ENCODE data around the gene PXYLP1.
"Not testable (repeated sequence)": the region's sequence is repeated elsewhere in the genome, so short reads cannot be mapped to it uniquely, and the experiment has no call there.

The PXYLP1 gene

DNA sequence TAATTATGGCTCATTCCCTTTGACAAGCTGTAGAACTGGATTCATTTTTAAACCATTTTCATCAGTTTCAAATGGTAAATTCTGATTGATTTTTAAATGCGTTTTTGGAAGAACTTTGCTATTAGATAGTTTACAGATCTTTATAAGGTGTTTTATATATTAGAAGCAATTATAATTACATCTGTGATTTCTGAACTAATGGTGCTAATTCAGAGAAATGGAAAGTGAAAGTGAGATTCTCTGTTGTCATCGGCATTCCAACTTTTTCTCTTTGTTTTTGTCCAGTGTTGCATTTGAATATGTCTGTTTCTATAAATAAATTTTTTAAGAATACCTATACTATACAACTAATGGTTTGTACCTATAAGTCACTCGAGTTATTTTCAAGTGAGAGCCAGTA lies 62.7 kb downstream of the PXYLP1 start:
- no peak for DNase-seq (ENCODE audit: low read depth in 3 of 3)

DNA sequence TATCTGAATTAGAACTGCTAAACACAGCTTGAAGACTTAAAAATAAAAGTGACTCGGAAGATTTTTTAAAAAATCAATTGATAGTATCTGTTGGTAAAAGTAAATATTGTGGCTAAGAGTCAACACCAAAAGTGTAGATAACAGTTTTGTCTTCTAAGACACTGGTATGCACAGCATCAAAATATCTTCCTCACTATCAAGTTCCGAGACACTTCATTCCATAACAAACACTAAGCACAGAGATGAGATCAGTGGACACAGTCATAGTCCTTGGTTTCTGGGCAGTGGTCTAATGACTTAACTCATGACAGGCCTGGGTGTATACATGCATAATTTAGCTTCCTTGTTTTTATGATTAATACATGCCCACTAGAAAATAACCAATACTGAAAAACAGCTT lies 63.2 kb downstream of the PXYLP1 start:
- DNase-seq (ENCODE audit: low read depth in 3 of 3): no peak

DNA sequence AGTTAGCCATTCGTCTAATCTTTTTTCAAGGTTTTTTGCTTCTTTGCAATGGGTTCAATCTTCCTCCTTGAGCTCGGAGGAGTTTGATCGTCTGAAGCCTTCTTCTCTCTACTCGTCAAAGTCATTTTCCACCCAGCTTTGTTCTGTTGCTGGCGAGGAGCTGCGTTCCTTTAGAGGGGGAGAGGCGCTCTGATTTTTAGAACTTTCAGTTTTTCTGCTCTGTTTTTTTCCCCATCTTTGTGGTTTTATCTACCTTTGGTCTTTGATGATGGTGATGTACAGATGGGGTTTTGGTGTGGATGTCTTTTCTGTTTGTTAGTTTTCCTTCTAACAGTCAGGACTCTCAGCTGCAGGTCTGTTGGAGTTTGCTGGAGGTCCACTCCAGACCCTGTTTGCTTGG lies 68.8 kb downstream of the PXYLP1 start:
- DNase-seq (ENCODE audit: low read depth in 3 of 3): not testable (repeated sequence)

DNA sequence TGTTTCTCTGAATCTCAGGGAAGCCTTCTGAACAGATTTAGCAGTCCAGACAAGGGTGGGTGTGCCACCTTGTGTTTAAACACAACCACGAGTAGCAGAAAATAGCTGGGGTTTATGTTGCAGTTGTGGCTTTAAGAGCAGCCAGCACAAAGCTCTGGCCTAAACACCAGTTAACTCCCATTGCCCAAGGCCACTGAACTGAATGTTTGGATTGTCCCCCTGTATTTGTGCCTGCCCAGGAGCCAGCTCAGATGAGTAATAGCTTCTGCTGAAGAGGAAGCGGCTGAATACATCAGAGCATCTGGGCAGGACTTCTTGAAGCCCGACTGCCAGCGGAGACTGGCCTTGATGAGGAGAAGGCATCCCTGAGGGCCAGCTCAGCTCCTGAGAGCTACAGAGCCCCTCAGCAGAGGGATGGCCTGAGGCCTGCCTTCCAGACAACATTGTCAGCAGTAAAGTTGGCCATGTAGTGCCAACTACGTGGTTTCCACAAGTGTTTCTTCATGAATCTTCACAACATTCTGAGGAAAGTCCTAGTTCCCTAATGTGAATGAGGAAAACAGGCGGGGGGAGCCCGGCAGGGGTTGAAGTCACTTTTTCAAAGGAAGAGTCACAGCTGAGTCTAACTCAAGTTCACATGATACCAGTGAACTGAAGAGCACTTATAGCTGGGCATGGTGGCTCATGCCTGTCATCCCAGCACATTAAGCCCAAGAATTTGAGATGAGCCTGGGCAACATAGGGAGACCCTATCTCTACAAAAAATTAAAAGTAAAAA lies 70.9 kb downstream of the PXYLP1 start:
- DNase-seq (ENCODE audit: low read depth in 3 of 3): no peak

DNA sequence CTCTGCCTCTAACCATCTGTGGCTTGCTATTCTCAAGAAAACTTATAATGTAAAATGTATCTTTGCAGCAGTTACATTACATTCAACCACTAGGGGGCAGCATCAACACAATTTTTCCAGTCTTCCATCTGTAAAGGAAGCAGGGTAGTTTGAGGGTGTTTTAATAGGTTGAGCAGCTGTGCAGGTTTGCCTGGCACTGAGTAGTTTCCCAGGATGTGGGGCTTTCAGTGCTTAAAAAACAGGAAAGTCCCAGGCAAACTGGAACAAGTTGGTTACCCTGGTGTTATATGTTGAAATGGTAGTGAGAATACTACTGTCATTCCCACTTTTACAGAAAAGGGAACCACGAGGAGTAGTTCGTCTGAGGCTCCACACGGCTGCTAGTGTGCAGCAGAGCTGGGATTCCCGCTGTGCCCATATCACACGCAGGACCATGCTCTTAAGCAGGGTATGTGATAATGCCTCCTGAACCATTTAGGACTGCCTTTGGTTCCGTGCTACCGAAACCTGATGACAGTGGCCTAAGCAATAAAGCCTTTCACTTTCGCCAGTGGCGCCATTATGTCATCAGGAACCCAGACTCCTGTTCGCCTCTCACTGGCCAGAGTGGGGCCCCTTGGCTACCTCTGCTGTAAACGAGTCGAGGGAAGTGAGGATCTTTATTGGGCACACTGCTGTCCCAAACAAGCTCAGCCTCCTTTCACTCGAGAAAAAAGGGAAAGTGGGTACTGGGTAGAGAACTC lies 72.0 kb downstream of the PXYLP1 start:
- peak in 1 of 3 experiments; percentile 58 for DNase-seq (ENCODE audit: low read depth in 3 of 3)

DNA sequence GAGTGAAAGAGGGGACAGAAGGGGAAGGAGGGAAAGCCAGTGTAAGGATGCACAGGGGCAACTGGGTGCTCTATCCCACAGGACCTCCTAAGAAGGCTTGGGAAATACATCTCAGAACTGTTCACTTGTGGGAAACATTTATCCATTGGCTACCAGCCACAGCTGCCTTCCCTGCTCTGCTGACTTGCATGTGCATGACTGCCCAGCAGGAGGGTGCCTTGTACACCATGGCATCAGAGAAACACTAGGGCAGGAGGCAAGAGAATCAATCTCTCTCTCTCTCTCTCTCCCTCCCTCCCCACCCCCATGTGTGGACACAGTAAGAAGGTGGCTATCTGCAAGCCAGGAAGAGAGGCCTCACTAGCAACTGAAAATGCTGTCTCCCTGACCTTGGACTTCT lies 73.8 kb downstream of the PXYLP1 start:
- no peak for DNase-seq (ENCODE audit: low read depth in 3 of 3)

DNA sequence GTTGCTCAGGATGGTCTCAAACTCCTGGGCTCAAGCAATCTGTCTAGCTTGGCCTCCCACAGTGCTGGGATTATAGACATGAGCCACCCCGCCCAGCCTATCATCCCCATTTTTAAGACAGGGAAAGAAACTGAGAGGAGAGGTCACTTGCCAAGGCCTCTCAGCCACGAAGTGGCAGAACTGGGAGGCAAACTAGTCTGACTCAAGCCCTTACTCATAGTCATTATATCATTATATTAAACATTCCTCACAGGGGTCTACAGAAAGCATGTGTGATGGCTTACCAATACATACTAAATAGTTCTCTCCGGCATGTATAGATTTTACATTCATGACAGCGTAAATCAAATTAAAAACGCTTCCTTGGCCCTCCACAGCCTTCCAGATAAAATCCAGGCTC lies 74.7 kb downstream of the PXYLP1 start:
- DNase-seq (ENCODE audit: low read depth in 3 of 3): no peak

DNA sequence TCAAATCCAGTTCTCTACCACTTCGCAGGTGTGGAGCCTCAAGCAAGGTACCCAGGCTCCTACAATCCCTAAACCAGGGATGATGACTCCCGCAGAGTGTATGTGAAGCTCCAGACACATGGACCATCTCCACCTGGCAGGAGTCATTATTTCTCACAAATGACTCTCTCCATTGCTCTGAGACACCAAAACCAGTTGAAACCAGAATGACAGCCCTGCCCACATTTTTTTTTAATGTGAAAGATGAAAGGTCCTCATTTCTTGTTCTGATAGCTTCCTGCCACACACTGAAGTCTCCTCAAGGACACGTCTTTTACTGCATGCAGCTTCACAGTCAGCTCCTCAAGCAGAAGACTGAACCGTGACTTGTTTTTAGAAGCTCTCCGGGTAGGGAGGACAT lies 75.3 kb downstream of the PXYLP1 start:
- no peak for DNase-seq (ENCODE audit: low read depth in 3 of 3)

DNA sequence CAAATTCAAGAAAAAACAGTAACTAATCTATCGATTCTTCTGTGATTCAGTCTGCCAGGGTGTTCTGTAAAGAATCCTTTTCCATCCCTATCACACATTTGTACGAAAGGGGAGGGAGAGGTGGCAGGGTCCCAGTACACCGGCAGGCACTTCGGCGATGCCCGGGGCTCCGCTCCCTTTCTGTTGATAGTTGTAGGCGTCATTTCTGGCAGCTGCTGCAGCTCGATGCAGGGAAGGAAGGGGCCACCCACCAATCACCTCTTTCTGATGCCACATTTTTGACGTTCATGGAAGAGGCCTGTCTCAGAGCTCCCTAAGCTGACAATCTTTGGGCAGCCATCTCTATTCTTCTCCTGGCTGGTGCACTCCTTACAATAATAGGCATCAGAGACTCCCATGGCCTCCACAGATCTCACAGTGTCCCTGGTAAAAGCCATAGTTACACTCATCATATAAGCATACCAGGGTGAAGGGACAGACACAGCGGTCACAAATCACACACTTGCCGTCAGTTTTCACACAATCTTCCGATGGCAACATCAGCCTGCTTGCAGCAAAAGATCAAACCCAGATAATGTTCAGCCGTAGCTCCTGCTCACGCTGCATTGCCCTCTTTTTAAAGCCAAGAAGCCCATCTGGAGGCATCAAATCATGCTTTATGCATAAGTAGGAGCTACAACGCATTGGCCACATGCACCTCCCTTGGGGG lies 75.9 kb downstream of the PXYLP1 start:
- DNase-seq (ENCODE audit: low read depth in 3 of 3): no peak

DNA sequence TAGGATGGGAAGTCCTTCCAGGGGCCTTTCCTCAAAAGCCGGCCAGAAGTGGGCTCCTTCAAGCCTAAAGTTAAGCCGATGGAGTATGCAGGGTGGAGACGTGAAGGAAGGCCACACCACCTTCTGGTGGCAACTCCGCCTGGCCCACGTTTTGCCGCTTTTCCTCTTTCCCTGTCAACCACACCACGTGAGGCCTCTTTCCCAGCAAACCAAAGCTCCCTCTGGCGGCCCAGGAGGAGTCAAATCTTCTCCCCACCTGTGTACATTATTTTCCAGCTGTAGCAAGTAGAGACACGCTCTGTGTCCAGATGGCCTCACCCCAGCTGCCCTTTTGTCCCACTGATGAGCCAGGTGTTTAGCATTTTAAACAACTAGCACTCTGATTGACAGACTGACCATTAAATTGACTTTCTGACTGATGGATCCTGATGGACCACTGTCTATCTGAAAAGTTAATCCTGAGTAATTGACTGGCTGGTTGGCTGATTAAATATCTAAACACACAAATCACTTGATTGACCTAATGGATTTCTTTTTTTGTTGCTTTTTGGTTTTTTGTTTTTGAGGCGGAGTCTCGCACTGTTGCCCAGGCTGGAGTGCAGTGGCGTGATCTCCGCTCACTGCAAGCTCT lies 77.1 kb downstream of the PXYLP1 start:
- no peak for DNase-seq (ENCODE audit: low read depth in 3 of 3)

DNA sequence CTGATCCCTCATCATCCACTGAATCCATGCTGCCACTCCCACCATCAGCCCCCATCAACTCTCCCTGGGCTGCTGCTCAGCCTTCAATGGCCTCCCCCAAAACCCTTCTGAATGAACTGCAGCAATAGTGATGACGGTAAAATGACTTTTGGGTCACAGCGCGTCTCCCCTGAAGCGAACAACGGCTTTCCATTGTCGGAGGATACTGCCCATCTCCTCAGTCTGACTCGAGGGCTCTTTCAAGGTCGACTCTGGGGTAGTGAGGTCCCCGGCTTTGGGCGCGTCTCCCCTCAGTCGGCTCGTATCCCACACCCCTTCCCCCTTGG lies 79.5 kb downstream of the PXYLP1 start:
- no peak for DNase-seq (ENCODE audit: low read depth in 3 of 3)

DNA sequence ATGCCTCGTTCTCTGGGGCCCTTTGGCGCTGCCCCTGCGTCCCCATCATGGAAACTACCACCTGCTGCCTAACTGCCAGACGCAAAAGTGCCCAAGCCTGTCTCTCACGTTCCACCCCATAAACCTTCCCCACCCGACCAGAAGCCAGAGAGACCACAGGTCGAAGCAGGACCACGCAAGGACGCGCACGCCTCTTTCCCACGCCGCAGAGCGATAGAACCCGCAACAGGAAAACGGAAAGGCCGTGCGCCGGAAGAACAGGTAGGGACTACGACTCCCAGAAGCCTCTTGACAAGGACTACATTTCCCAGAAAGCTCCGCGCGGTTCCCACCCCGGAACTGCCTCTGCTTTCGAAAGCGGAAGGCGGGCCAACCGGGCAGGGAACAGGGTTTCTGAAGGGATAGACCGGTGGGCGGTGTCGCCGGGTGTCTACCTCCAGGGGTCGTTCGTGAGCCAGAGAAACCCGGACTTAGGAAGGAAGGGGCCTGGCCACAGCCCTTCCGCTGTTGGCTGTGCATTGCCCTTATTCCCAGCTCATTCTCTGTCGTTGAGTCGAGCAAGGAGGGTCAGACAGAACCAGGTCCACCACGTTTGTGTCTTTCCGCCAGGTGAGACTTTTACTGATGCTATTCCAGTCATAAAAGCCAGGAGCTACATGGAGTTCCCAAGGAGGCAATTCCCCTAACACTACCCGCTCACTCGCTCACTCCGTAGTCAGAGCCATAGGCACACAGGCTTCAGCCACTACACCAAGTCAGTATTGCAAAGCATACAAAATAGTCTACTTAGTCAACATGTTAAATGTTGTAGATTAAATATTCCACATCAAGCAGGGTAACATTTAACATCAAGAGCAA lies 80.1 kb downstream of the PXYLP1 start:
- DNase-seq (ENCODE audit: low read depth in 3 of 3): peak; percentile 91 to 98 (median 94)

DNA sequence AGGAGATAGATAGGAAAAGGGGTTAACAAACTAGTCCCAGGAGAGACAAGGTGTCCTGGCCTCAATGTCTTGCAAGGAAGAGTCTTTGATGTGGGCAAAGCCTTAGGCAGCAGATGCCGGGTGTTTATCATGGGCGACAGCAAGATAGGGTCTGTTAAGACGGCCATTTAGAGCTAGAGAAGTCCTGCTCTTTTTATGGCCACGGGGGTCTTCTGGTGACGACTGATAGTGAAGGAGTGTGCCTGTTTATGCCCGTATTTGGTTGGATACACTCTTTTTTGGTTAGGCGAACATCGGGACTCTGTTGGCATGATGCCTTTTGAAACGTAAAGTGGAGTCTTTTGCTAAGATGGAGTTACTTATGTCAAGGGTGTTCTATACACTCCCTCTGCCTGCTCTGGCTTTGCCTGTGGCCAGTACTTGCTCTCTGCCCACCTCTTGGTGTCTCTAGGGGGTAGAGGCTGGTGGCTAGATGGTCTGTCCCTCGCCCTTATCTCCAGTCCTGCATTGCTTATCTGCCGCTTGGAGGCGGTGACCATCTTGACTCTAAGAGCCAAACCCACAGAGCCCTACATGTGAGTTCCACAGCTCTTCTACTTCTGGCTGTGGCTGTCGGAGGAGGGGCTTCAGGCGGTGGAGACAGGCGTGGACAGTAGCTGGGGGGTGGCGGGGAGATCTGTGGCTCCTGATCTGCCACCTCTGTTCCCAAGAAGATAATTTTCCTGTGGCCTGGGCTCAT lies 80.9 kb downstream of the PXYLP1 start:
- no peak for DNase-seq (ENCODE audit: low read depth in 3 of 3)

DNA sequence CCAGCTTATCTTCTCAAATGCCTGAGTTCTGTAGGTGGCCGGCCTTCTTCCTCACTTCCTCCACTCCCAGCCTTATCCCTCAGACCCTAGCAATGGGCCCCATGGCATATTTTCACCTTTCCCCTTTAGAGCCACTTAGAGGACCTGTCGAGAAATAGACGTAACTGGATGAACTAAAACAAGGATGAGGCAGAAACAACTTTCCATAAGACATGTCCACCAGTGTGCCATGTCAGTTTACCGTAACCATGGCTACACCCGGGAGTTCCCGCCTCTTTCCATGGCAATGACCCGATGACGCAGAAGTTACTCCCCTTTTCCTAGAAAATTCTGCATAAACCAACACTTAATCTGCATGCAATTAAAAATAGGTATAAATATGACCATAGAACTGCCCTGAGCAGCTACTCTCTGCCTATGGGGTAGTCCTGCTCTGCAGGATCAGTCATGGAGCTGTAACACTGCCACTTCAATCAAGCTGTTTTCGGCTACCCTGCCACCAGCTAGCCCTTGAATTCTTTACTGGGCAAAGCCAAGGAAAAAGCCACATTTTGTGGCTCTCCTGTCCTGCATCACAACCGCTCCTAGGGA lies 81.6 kb downstream of the PXYLP1 start:
- no peak for DNase-seq (ENCODE audit: low read depth in 3 of 3)

DNA sequence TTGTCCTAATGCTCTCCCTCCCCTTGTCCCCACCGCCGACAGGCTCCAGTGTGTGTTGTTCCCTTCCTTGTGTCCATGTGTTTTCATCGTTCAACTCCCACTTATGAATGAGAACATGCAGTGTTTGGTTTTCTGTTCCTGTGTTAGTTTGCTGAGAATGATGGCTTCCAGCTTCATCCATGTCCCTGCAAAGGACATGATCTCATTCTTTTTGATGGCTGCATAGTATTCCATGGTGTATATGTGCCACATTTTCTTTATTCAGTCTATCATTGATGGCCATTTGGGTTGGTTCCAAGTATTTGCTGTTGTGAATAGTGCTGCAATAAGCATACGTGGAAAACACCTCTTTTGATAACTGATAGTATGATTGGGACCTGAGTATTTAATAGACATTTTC lies 82.8 kb downstream of the PXYLP1 start:
- not testable (repeated sequence) for DNase-seq (ENCODE audit: low read depth in 3 of 3)

DNA sequence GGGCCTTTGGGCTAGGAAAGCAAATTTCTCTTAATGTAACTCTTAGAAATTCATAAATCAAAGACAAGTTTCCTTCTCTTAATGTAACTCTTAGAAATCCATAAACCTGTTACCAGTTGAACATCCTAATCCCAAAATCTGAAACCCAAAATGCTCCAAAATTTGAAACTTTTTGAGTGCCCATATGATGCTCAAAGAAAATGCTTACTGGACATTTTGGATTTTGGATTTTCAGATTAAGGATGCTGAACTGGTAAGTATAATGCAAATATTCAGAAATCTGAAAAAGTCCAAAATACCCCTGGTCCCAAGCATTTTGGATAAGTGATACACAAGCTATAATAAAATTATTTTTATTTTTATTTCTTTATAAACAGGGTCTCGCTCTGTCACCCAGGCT lies 85.2 kb downstream of the PXYLP1 start:
- no peak for DNase-seq (ENCODE audit: low read depth in 3 of 3)

DNA sequence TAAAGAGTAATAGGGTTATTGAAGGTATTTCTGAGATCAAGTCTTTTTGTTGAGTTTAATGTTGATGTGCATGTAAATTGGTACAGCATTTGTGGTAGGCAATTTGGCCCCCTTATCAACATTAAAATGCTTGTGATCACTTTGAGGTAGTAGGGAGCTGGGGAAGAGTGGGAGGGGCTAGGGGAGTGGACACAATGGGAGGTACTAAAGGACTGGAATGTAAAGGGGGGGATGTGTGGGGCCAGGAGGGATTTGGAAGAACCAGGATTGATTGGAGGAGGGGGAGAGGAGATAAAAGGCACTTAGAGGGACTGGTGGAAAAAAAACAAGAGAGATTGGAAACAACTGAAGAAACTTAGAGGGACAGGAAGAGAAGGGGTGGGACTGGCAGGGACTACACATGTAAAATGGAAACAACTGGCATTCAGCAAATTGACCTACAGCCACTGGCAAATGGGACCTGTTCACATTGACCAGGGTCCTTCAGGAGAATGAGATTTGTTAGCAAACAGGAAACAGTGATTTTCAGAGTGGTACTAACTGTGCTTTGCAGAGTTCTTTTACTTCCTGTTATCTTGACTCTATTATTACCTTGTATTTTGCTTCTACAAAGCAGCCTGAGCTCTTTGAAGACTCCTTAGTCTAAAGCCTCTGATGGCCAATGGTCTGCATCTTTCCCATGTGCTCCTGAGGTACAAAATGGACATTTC lies 88.9 kb downstream of the PXYLP1 start:
- DNase-seq (ENCODE audit: low read depth in 3 of 3): no peak

DNA sequence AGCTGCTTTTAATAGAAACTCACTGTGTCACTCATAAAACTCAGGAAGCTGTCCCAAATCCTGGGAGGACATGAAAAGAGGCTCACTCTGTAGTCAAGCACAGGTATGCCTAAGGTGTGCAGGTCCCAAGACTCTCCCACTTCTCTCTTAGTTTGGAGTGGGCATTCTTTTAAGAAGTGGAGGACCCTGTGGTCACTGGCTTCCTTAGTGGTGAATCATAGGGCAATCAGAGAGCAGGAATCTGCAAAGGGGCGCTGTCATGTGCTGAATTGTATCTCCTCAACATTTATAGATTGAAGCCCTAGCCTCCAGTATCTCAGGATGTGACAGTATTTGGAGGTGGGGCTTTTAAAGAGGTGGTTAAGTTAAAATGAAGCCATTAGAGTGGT lies 89.5 kb downstream of the PXYLP1 start:
- DNase-seq (ENCODE audit: low read depth in 3 of 3): no peak

DNA sequence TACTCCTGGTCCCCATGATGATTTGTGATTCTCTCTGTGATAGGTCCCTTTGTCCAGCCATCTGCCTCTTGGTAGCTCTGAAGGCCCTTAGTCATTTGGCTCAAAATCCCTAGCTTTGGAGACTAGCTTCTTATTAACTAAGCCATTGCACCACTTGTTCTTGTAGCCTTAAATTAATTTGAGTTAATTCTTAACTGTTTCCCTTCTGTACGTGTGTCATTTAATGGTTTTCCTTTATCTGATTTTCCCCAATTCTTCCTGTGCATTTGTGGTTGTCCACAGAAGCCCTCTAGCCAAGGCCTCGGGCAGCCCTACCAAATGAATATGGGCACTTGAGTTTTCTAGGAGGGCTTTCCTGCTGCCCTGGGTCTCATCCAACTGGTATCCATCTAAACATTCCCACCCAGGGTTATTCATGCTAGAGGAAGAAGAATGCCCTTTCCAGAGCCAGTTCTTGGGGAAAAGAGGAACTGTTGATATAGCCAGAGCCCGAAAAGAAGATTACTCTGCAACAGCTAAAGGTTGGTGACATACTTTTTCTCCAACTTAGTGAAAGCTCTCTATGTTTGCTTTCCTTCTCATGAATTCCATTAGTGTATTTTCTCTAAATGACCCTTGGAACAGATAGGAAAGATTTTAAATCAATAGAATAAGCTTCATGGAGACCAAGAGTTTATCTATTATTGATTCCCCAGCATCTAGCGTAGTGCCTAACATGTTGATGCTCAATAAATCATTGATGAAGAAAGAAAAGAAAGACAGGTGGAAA lies 92.5 kb downstream of the PXYLP1 start:
- no peak for DNase-seq (ENCODE audit: low read depth in 3 of 3)
